ENCODE measurements around the gene PSME3IP1. TPM values are rescaled to one million over a fixed set of nuclear protein-coding genes. Genes with fewer than 3 reads are reported as not detected.

Gene PSME3IP1
- polyA plus RNA-seq, 1 donor = 149 TPM

Other genes starting within 250 kb of the PSME3IP1 start
- gene CETP, start 224.1 kb downstream of the PSME3IP1 start, polyA plus RNA-seq (ENCODE audit: insufficient read length) = 10.2 TPM
- 5.3 TPM for gene NLRC5, start 196.5 kb downstream of the PSME3IP1 start, polyA plus RNA-seq (ENCODE audit: insufficient read length)
- gene CPNE2, start 93.5 kb downstream of the PSME3IP1 start, polyA plus RNA-seq (ENCODE audit: insufficient read length) = 27.4 TPM
- 51.7 TPM for gene RSPRY1, start 290 bp upstream of the PSME3IP1 start, polyA plus RNA-seq (ENCODE audit: insufficient read length)
- gene ARL2BP, start 59.2 kb upstream of the PSME3IP1 start, polyA plus RNA-seq (ENCODE audit: insufficient read length) = 74.6 TPM
- gene PLLP, start 98.6 kb upstream of the PSME3IP1 start, polyA plus RNA-seq (ENCODE audit: insufficient read length) = 16.8 TPM
- gene CCL22, start 172.7 kb upstream of the PSME3IP1 start, polyA plus RNA-seq (ENCODE audit: insufficient read length) = 0.10 TPM
- 23.5 TPM for gene CX3CL1, start 186.5 kb upstream of the PSME3IP1 start, polyA plus RNA-seq (ENCODE audit: insufficient read length)
- gene CCL17, start 218.7 kb upstream of the PSME3IP1 start, polyA plus RNA-seq (ENCODE audit: insufficient read length) = not detected